Mucosa of rectum (tissue), 2 donors: ENCODE results near the gene KCNJ15.

Experiments
- H3K27ac ChIP-seq, 2 donors: one replicate each; pipeline ENCODE4 v1.7.0; 2013; ENCODE audit warnings: inconsistent platforms in 2 of 2, low read depth in 2 of 2, low read length in 2 of 2
- H3K27me3 ChIP-seq, 2 donors: one replicate each; pipeline ENCODE4 v1.7.0; 2013; ENCODE audit warnings: low read length in 2 of 2; ENCODE audit not compliant: control insufficient read depth in 2 of 2, insufficient read depth in 2 of 2
- H3K36me3 ChIP-seq, 2 donors: one replicate each; pipeline ENCODE4 v1.7.0; 2013; ENCODE audit warnings: low read length in 2 of 2; ENCODE audit not compliant: control insufficient read depth in 2 of 2, insufficient read depth in 2 of 2
- H3K4me1 ChIP-seq, 2 donors: one replicate each; pipeline ENCODE4 v1.7.0; 2013; ENCODE audit warnings: low read length in 2 of 2, mild to moderate bottlenecking in 1 of 2; ENCODE audit not compliant: control insufficient read depth in 2 of 2, insufficient read depth in 2 of 2
- H3K4me3 ChIP-seq, 2 donors: one replicate each; pipeline ENCODE4 v1.7.0; 2013; ENCODE audit warnings: low read length in 2 of 2
- H3K9ac ChIP-seq, 2 donors: one replicate each; pipeline ENCODE4 v1.7.0; 2013; ENCODE audit warnings: low read length in 2 of 2, low read depth in 1 of 2, mild to moderate bottlenecking in 1 of 2
- H3K9me3 ChIP-seq, 2 donors: one replicate each; pipeline ENCODE4 v1.7.0; 2013; ENCODE audit warnings: low read length in 2 of 2; ENCODE audit not compliant: control insufficient read depth in 2 of 2
- donor health status: healthy.
- donor health status: Normal muscosa, but diverticular disease.

Gene KCNJ15

DNA sequence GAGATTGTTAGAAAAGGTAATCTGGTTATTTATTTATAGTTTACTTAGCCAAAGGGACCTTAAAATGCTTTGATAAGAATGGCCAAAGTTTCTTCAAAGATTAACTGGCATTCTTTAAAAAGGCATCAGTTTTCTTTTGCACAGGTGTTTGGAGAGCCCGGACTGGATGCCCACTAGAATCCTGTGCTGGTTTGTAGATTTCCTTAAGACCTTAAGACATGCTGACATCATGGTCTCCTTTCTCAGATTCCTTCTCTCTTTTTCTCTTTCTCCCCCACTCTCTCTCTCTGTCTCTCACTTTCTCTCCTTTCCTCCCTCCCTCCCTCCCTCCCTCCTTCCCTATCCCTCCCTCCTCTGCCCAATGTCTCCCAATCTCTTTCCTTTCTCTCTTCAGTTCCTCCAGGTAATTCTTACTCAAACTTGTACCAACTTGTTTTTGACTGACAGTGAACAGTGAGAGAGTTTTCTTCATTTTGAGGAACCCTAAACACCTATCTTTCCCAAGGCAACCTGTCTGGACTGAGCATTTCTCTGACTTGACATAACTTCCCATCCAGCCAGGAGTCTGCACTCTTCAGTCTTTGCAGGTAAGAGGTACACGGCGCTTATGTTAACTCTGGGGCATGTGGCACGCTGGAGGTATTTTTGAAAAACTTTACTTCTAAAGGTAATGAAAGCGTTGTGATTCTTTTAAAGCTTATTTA, at the start of gene KCNJ15:
TSS of gene KCNJ15 (plus strand) at position 393 of the 704 bp plus-strand sequence. CDS start 42,271 bp downstream, outside the sequence.
- no peaks in the 10 kb centered on the region for H3K9me3 ChIP-seq
- H3K9ac ChIP-seq = no peak within 1 kb of the TSS
- no peaks in the 10 kb centered on the region for H3K27me3 ChIP-seq
- H3K4me1 ChIP-seq = peaks cover 4% of the 10 kb centered on the region in 2 donors
- no peaks in the 10 kb centered on the region for H3K36me3 ChIP-seq
- no peak within 1 kb of the TSS for H3K4me3 ChIP-seq
- no peak within 1 kb of the TSS for H3K27ac ChIP-seq

DNA sequence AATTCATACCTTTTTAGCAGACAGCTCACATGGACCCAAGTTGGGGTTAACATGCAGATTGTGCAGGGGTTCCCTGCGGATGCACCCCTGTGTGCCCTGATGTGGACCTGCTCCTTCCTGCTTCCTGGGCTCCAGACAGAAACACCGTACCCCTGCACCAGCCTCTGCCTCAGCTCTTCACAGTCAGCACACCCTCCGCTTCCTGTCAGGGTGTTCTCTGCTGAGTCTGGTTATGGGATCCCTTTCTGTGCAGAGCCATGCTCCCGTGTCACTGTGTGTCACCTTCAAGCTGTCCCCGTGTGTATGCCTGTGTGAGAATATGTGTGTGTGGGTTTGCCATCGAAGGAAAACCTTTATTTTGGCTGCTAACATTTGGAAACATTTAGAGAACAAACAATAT, 48.7 kb upstream of the KCNJ15 start:
- no peaks in the 10 kb centered on the region for H3K36me3 ChIP-seq
- H3K27ac ChIP-seq = no peak overlapping the region
- no peak overlapping the region for H3K9ac ChIP-seq
- no peak overlapping the region for H3K4me3 ChIP-seq
- peaks cover 0 to 2% of the 10 kb centered on the region in 2 donors for H3K9me3 ChIP-seq
- H3K4me1 ChIP-seq = no peaks in the 10 kb centered on the region
- peaks cover 3 to 7% of the 10 kb centered on the region in 2 donors for H3K27me3 ChIP-seq

DNA sequence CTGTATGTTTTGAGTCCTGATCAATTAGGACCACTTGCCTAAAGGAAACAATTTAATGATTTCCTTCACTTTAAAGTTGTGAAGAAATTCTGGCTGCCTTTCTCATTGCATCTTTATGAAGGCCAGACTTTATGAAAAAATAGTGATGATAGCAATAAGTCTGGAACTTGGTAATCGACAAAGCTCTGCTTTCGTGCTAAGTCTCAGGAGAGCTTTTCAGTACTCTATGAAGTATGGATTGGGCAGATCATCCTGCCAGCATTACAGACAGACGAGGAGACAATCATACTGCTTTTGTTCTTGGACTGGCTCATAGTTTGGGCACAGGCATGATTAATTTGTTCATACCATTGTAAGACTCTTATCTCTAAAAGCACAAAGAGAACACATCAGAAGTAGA, 45.5 kb upstream of the KCNJ15 start:
- H3K27me3 ChIP-seq = peaks cover 3% of the 10 kb centered on the region in 2 donors

DNA sequence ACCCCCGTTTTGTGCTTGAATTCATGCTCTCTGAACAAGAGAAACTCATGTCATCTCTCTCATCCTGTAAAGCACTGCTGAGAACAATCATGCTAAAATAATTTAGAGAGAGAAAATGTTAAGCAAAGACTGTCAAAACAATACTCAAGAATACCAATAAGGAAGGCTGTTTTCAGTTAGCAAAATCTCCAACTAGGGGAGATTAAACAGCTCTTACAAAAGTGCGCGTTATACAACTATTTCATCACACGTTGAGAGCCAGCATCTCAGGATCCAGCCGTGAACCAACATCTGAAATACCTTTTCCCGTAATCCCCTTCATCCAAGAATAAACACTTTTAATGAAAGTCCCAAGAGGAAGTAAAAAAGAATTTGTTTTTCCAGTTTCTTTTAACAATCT, 44.1 kb upstream of the KCNJ15 start:
- Histone ChIP-seq H3K27ac (no peak overlapping the region), H3K36me3 (no peaks in the 10 kb centered on the region), H3K4me1 (no peaks in the 10 kb centered on the region), H3K27me3 (peaks cover 3% of the 10 kb centered on the region in 2 donors), H3K9me3 (peaks cover 0 to 2% of the 10 kb centered on the region in 2 donors), H3K4me3 (no peak overlapping the region), H3K9ac (no peak overlapping the region)

More for the DNA sequence above, 45.5 kb upstream of the KCNJ15 start:
- Histone ChIP-seq H3K36me3 (no peaks in the 10 kb centered on the region), H3K4me1 (no peaks in the 10 kb centered on the region), H3K9me3 (peaks cover 0 to 2% of the 10 kb centered on the region in 2 donors), H3K4me3 (no peak overlapping the region), H3K27ac (no peak overlapping the region), H3K9ac (no peak overlapping the region)

DNA sequence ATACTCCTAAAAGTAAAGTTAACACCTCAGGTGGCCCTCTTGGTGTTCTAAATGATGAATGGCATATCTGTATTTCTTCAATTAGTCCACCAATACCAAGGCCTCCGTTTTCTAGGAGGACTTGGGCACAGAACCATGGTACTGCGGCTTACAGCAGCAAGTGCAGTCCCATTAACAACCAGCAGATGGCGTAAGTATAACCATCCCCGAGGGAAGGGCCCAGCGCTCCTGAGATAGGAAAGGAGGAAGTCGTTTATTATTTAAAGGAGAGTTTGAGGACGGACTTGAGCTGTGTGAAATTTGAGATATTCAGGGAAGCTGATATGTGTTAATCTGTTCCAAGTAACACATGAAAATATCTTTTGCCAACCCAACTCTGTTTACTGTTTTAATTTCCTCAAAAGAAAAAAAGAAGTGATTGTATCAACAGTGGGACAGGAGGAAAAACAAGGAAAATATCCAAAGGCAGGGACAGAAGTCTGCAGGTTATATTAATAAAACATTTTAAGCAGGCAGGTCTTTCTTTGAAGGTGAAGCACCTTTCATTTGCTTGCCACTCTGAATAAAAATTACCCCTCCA, 37.7 kb upstream of the KCNJ15 start:
- no peak overlapping the region for H3K4me3 ChIP-seq
- peaks cover 8 to 13% of the 10 kb centered on the region in 2 donors for H3K9me3 ChIP-seq
- H3K36me3 ChIP-seq = no peaks in the 10 kb centered on the region
- no peak overlapping the region for H3K27ac ChIP-seq
- peaks cover 0 to 3% of the 10 kb centered on the region in 2 donors for H3K4me1 ChIP-seq
- no peaks in the 10 kb centered on the region for H3K27me3 ChIP-seq
- H3K9ac ChIP-seq = no peak overlapping the region

DNA sequence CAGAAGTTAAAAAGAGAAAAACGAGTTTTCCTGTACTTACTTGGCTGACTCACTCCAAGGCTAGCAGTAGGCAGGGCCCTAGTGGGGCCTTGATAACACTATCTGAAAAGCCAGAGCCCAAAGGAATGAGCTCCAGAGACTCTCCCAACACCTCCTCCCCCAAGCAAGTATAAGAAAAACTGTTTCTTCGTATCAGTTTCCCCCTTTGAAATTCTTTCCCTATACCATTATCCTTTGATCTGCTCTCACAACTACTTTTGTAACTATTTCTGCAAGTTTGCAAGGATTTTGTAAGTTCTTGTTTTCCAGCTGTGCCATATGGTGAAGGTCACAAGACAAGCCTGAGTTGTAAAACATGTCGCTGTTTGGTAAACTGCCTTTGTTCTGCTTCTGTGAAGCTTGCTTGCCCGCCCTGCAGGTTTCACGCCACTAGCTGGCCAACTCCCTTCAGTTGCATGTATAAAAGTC, 36.5 kb upstream of the KCNJ15 start:
- H3K9me3 ChIP-seq = peaks cover 14 to 15% of the 10 kb centered on the region in 2 donors
- H3K27ac ChIP-seq = no peak overlapping the region

DNA sequence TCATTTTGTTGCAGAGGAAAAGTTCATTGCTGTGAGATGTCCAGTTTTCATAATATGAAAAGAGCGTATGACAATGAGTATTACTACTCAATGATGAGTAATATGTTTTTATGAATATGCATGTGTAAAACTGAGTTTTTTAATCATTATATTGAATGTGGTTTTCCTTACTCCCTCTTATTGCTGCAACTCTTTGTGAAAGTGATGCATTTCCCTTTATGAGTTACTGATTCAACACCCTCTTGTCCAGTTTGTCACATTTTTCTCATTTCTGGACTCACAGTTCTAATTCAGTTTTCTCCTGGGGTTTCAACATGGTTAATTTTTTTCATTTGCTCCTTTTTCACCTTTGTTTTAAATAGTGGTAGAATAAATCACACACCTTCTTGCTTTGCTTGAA, 35.2 kb upstream of the KCNJ15 start:
- Histone ChIP-seq H3K4me1 (peaks cover 0 to 3% of the 10 kb centered on the region in 2 donors), H3K27me3 (no peaks in the 10 kb centered on the region), H3K9me3 (peaks cover 17 to 23% of the 10 kb centered on the region in 2 donors), H3K9ac (no peak overlapping the region), H3K27ac (no peak overlapping the region), H3K4me3 (no peak overlapping the region), H3K36me3 (no peaks in the 10 kb centered on the region)

More for the DNA sequence above, 36.5 kb upstream of the KCNJ15 start:
- H3K36me3 ChIP-seq = no peaks in the 10 kb centered on the region
- H3K4me3 ChIP-seq = no peak overlapping the region
- H3K27me3 ChIP-seq = no peaks in the 10 kb centered on the region
- H3K9ac ChIP-seq = no peak overlapping the region
- H3K4me1 ChIP-seq = peaks cover 0 to 3% of the 10 kb centered on the region in 2 donors

DNA sequence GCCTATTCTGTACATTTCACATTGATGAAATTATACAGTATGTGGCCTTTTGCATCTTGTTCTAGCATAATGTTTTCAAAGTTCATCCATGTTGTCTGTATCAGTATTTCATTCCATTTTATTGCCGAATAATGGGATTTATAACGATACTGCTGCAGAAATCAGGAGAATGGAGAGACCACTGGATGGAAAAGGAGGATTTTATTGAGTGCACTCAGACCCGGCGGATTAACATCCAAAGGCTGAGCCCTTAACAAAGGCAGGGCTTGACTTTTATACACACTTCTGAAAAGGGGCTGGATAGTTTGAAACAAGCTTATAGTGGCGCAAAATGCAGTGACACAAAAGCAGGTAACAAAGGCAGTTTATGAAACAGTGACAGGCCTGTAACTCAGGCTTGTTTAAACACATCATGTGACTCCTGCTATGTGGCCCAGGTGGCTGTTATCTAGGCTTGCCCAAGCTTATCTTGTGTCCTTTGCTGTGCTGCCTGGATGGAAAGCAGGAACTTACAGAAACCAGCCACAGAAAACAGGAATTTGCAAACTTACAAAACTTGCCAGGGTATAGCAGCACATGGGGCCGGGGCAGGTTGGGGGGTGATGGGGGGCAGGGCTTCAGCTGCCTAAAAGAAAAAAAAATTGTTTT, 32.8 kb upstream of the KCNJ15 start:
- Histone ChIP-seq H3K9ac (no peak overlapping the region), H3K4me3 (no peak overlapping the region), H3K27me3 (no peaks in the 10 kb centered on the region), H3K27ac (no peak overlapping the region), H3K36me3 (no peaks in the 10 kb centered on the region), H3K4me1 (peaks cover 0 to 3% of the 10 kb centered on the region in 2 donors), H3K9me3 (peaks cover 22 to 29% of the 10 kb centered on the region in 2 donors)

DNA sequence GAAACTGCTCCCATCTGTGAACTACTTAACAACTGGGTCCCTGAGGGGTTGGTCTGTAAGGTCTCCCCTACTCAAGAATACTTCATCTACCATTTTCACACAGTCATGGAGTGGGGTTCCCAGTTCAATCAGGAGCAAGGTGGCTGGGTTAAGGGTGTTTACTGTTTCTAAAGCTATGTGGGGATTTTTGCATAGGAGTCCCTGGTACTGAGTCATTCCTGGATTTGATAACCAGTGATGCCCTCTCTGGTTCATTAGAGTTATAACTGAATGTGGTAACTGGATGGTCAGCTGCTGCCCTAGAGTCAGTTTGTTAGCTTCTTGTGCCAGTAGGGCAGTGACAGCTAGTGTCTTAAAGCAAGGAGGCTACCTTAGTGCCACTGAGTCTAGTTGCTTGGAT, 29.4 kb upstream of the KCNJ15 start:
- Histone ChIP-seq H3K9me3 (peaks cover 31 to 38% of the 10 kb centered on the region in 2 donors), H3K27me3 (no peaks in the 10 kb centered on the region), H3K9ac (no peak overlapping the region), H3K36me3 (no peaks in the 10 kb centered on the region), H3K4me3 (no peak overlapping the region), H3K27ac (no peak overlapping the region), H3K4me1 (no peaks in the 10 kb centered on the region)

DNA sequence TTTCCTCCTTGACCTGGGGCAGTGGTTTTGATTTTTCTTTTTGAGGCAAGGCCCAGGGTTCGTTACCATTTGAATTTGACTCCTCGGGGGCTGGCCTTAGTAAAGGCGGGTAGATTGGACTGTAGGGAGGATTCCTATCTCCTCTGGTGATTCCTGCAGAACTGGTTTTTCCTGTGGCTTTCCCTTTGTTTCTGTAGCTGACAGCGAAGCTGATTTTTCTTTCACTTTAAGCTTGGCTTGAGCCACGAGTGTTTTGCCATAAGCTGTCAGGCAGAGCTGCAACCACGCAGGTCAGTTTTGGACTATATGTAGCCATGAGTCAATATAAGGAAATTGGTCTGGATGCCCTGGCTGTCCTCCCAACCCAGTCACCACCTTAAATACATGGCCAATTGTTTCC, 28.7 kb upstream of the KCNJ15 start:
- H3K27ac ChIP-seq = no peak overlapping the region
- H3K27me3 ChIP-seq = no peaks in the 10 kb centered on the region
- H3K4me3 ChIP-seq = no peak overlapping the region
- no peaks in the 10 kb centered on the region for H3K36me3 ChIP-seq
- no peak overlapping the region for H3K9ac ChIP-seq
- no peaks in the 10 kb centered on the region for H3K4me1 ChIP-seq
- H3K9me3 ChIP-seq = peaks cover 31 to 32% of the 10 kb centered on the region in 2 donors
